GM19193 (cell line): ENCODE results near the gene KIR3DL3.

Experiments
- POLR2A ChIP-seq: IDR thresholded peaks from 4 replicates; pipeline ENCODE4 v1.6.1; 2011; ENCODE audit not compliant: insufficient read depth, insufficient read length; ENCODE audit errors: extremely low read depth

The KIR3DL3 gene

GRCh38 chr19:54724142-54724541 is at the start of gene KIR3DL3:
TSS of gene KIR3DL3 (plus strand) at chr19:54724442. CDS start at chr19:54724497, 55 bp downstream.
- TF ChIP-seq POLR2A = no peak

- TF ChIP-seq POLR2A = no peak
Observed at GRCh38 chr19:54677217-54677616, 47.0 kb upstream of the KIR3DL3 start.

- no peak for TF ChIP-seq POLR2A
Observed at GRCh38 chr19:54682306-54682856, 41.9 kb upstream of the KIR3DL3 start.

- TF ChIP-seq POLR2A = no peak
Observed at GRCh38 chr19:54684527-54684926, 39.7 kb upstream of the KIR3DL3 start.

- no peak for TF ChIP-seq POLR2A
Observed at GRCh38 chr19:54691582-54692297, 32.5 kb upstream of the KIR3DL3 start.

- no peak for TF ChIP-seq POLR2A
Observed at GRCh38 chr19:54692298-54692615, 32.0 kb upstream of the KIR3DL3 start.

GRCh38 chr19:54694648-54695047 is 29.6 kb upstream of the KIR3DL3 start:
- TF ChIP-seq POLR2A = no peak

- no peak for TF ChIP-seq POLR2A
Observed at GRCh38 chr19:54696117-54696548, 28.1 kb upstream of the KIR3DL3 start.

- TF ChIP-seq POLR2A = no peak
Observed at GRCh38 chr19:54696766-54697165, 27.5 kb upstream of the KIR3DL3 start.

GRCh38 chr19:54704928-54705327 is 19.3 kb upstream of the KIR3DL3 start:
- TF ChIP-seq POLR2A = no peak

- no peak for TF ChIP-seq POLR2A
Observed at GRCh38 chr19:54707962-54708361, 16.3 kb upstream of the KIR3DL3 start.

- TF ChIP-seq POLR2A = no peak
Observed at GRCh38 chr19:54708781-54709180, 15.5 kb upstream of the KIR3DL3 start.

GRCh38 chr19:54709212-54709948 is 14.9 kb upstream of the KIR3DL3 start:
- no peak for TF ChIP-seq POLR2A

GRCh38 chr19:54724644-54725043 is 402 bp downstream of the KIR3DL3 start:
- TF ChIP-seq POLR2A = no peak

GRCh38 chr19:54725321-54725720 is 1.1 kb downstream of the KIR3DL3 start:
- TF ChIP-seq POLR2A = no peak

GRCh38 chr19:54727562-54727961 is 3.3 kb downstream of the KIR3DL3 start:
- no peak for TF ChIP-seq POLR2A
